GM23338 (cell line): ENCODE measurements around the gene KLHL8. TPM values are rescaled to one million over a fixed set of nuclear protein-coding genes. Genes with fewer than 3 reads are reported as not detected.

Experiments
- ATAC-seq: fragments of 200-7000 bp; cut with Tn5 transposase; 3 replicates; pipeline ENCODE4 v1.9.1; 2020
- DNase-seq: peaks from one replicate; pipeline ENCODE4 v3.0.0-alpha.2; 2015; ENCODE audit warnings: low spot score
- H2AFZ ChIP-seq: fragments of 200-600 bp; sonication (generic); 2 replicates; pipeline ENCODE4 v1.8.0; 2016; ENCODE audit warnings: antibody characterized with exemption, mild to moderate bottlenecking, moderate library complexity
- H3F3A ChIP-seq: fragments of 200-600 bp; sonication (generic); replicated peaks from 2 replicates; pipeline ENCODE4 v1.8.0; 2017; ENCODE audit warnings: antibody characterized with exemption, mixed run types, low read depth
- H3K27ac ChIP-seq: fragments of 200-600 bp; sonication (generic); 2 replicates; pipeline ENCODE4 v1.6.1; 2016; ENCODE audit warnings: low read depth
- H3K27me3 ChIP-seq: fragments of 200-600 bp; sonication (generic); 2 replicates; pipeline ENCODE4 v1.8.0; 2016; ENCODE audit warnings: mild to moderate bottlenecking, mixed run types, moderate library complexity; ENCODE audit not compliant: insufficient read depth
- H3K36me3 ChIP-seq: fragments of 200-600 bp; sonication (generic); 2 replicates; pipeline ENCODE4 v1.8.0; 2016; ENCODE audit warnings: mild to moderate bottlenecking; ENCODE audit not compliant: insufficient read depth
- H3K4me1 ChIP-seq: fragments of 200-600 bp; sonication (generic); 2 replicates; pipeline ENCODE4 v1.8.0; 2016; ENCODE audit warnings: mild to moderate bottlenecking, moderate library complexity; ENCODE audit not compliant: insufficient read depth
- H3K4me2 ChIP-seq: fragments of 200-600 bp; sonication (generic); 2 replicates; pipeline ENCODE4 v1.7.1; 2017; ENCODE audit warnings: mixed run types
- H3K4me3 ChIP-seq: fragments of 200-600 bp; sonication (generic); 2 replicates; pipeline ENCODE4 v1.6.1; 2016; ENCODE audit warnings: mixed run types
- H3K79me2 ChIP-seq: fragments of 200-600 bp; sonication (generic); replicated peaks from 2 replicates; pipeline ENCODE4 v1.8.0; 2017; ENCODE audit warnings: mild to moderate bottlenecking; ENCODE audit not compliant: insufficient read depth
- H3K9me2 ChIP-seq: fragments of 200-600 bp; sonication (generic); 2 replicates; pipeline ENCODE4 v1.8.0; 2017; ENCODE audit not compliant: insufficient read depth
- H4K20me1 ChIP-seq: fragments of 200-600 bp; sonication (generic); replicated peaks from 2 replicates; pipeline ENCODE4 v1.8.0; 2017; ENCODE audit warnings: mild to moderate bottlenecking; ENCODE audit not compliant: insufficient read depth
- H3K27ac Mint-ChIP-seq: 2 replicates; pipeline ENCODE4 v1.8.0; 2020; ENCODE audit warnings: inconsistent platforms, mild to moderate bottlenecking, moderate library complexity, mixed read lengths
- H3K27me3 Mint-ChIP-seq: 3 replicates; pipeline ENCODE4 v1.8.0; 2022; ENCODE audit warnings: low read depth, mild to moderate bottlenecking, moderate library complexity, mixed read lengths, inconsistent platforms; ENCODE audit not compliant: insufficient read depth, poor library complexity
- H3K36me3 Mint-ChIP-seq: 3 replicates; pipeline ENCODE4 v1.8.0; 2021; ENCODE audit warnings: low read depth, mild to moderate bottlenecking, inconsistent platforms, moderate library complexity, mixed read lengths
- H3K4me1 Mint-ChIP-seq: 3 replicates; pipeline ENCODE4 v1.8.0; 2020; ENCODE audit warnings: mild to moderate bottlenecking, inconsistent platforms, mixed read lengths
- H3K4me3 Mint-ChIP-seq: 3 replicates; pipeline ENCODE4 v1.8.0; 2021; ENCODE audit warnings: moderate library complexity, mild to moderate bottlenecking, inconsistent platforms, mixed read lengths
- H3K9me3 Mint-ChIP-seq: 3 replicates; pipeline ENCODE4 v1.8.0; 2020; ENCODE audit warnings: moderate library complexity, mild to moderate bottlenecking, inconsistent platforms, mixed read lengths
- CREB1 ChIP-seq: fragments of 250-450 bp; sonication (Bioruptor Pico); IDR thresholded peaks from 2 replicates; pipeline ENCODE4 v1.5.0; 2020; ENCODE audit warnings: low read depth, mild to moderate bottlenecking, moderate library complexity
- EZH2 ChIP-seq: fragments of 200-600 bp; sonication (generic); IDR thresholded peaks from one replicate; pipeline ENCODE4 v1.8.0; 2017; ENCODE audit warnings: antibody characterized with exemption, mild to moderate bottlenecking, low read depth; ENCODE audit not compliant: unreplicated experiment
- EZH2phosphoT487 ChIP-seq: fragments of 200-600 bp; sonication (generic); IDR thresholded peaks from one replicate; pipeline ENCODE4 v1.8.1; 2018; ENCODE audit warnings: antibody characterized with exemption; ENCODE audit not compliant: unreplicated experiment
- JUNB ChIP-seq: IDR thresholded peaks from one replicate; pipeline ENCODE4 v1.6.1; 2016; ENCODE audit warnings: antibody characterized with exemption; ENCODE audit not compliant: unreplicated experiment
- NANOG ChIP-seq: IDR thresholded peaks from 2 replicates; pipeline ENCODE4 v1.6.1; 2016; ENCODE audit warnings: antibody characterized with exemption, borderline replicate concordance
- POLR2AphosphoS5 ChIP-seq: IDR thresholded peaks from 2 replicates; pipeline ENCODE4 v1.6.1; 2016; ENCODE audit warnings: antibody characterized with exemption, low read depth
- STAT1 ChIP-seq: IDR thresholded peaks from one replicate; pipeline ENCODE4 v1.6.1; 2016; ENCODE audit warnings: antibody characterized with exemption; ENCODE audit not compliant: unreplicated experiment
- ZNF114 ChIP-seq: fragments of 250-450 bp; sonication (Bioruptor Pico); IDR thresholded peaks from 2 replicates; pipeline ENCODE4 v1.5.0; 2020; ENCODE audit warnings: mild to moderate bottlenecking, moderate library complexity
- ZNF331 ChIP-seq: fragments of 250-450 bp; sonication (Bioruptor Pico); IDR thresholded peaks from 2 replicates; pipeline ENCODE4 v1.5.0; 2020; ENCODE audit warnings: low read depth, mild to moderate bottlenecking, moderate library complexity
- polyA plus RNA-seq: library from polyadenylated mRNA; unstranded; fragments of >200 nt; fragmentation: Nextera tagmentation; extraction: Ambion mirVana; gene quantifications from 2 replicates; pipeline ENCODE4 v1.2.1, GENCODE V29; 2016
- total RNA-seq: library from RNA; depleted of rRNA; stranded (reverse); fragments of >200 nt; shearing (Covaris generic); gene quantifications from 2 replicates; pipeline ENCODE4 v1.2.3, GENCODE V29; 2014
- TF ChIP-seq, protein P1 (sequence below), 2 experiments: fragments of 200-600 bp in 1 of 2; sonication (generic) in 1 of 2; conservative IDR thresholded peaks; 2 replicates each; pipeline versions ENCODE4 v1.5.1 to v1.6.1; 2016 to 2017; ENCODE audit warnings: antibody characterized with exemption in 2 of 2, low read depth in 2 of 2, mild to moderate bottlenecking in 2 of 2, moderate library complexity in 1 of 2
- TF ChIP-seq, protein P2 (sequence below): IDR thresholded peaks from one replicate; pipeline ENCODE4 v1.6.1; 2018; ENCODE audit warnings: antibody characterized with exemption; ENCODE audit not compliant: unreplicated experiment
- TF ChIP-seq, protein P3 (sequence below): fragments of 250-450 bp; sonication (Bioruptor Pico); IDR thresholded peaks from 2 replicates; pipeline ENCODE4 v1.5.0; 2020; ENCODE audit warnings: mild to moderate bottlenecking, moderate library complexity
- TF ChIP-seq, protein P4 (sequence below): IDR thresholded peaks from 2 replicates; pipeline ENCODE4 v1.6.1; 2016; ENCODE audit warnings: antibody characterized with exemption

Gene KLHL8
- total and polyA plus RNA-seq, 2 experiments from 2014 or later, result 3.3 to 7.2 TPM

DNA sequence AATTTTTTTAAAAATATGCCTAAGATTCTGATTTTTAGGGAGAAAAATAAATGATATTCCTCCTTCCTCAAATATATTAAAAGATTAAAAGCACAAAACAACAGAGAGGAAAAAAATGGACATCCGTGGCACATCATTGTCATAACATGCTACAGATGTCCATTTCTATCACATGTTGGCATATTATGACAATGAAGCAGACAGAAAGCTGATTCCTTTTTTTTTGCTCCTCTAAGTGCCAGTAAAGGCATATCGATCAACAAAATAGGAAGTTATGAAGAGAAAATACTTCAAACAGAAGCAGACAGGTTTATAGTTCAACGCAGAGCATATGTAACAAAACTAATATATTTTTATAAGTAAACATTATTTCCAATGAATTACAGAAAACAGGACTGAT lies 11.2 kb downstream of the KLHL8 start:
- H3K4me1 Mint-ChIP-seq, result peaks cover 2% of the 10 kb centered on the region
- H4K20me1 ChIP-seq, result no peaks in the 10 kb centered on the region
- no peak overlapping the region for H3K4me3 Mint-ChIP-seq
- H3K27ac Mint-ChIP-seq, result no peak overlapping the region
- 0 out of 3 replicates have a peak, but pooled peaks cover 3% of the 10 kb centered on the region for H3K36me3 Mint-ChIP-seq
- ATAC-seq, result no peak
- peaks cover 5% of the 10 kb centered on the region for H3K27me3 Mint-ChIP-seq
- H3K4me3 ChIP-seq, result no peak overlapping the region
- H3K4me2 ChIP-seq, result no peak overlapping the region
- H3K79me2 ChIP-seq, result peaks cover 35% of the 10 kb centered on the region
- H3K27ac ChIP-seq, result no peak overlapping the region
- no peaks in the 10 kb centered on the region for H3K4me1 ChIP-seq
- no peak overlapping the region for H2AFZ ChIP-seq
- no peaks in the 10 kb centered on the region for H3F3A ChIP-seq
- H3K9me2 ChIP-seq, result no peaks in the 10 kb centered on the region
- TF ChIP-seq NANOG, result no peak
- no peak for TF ChIP-seq EZH2phosphoT487
- no peak for TF ChIP-seq ZNF331 (CRISPR knock-in tag)
- no peak for TF ChIP-seq JUNB
- TF ChIP-seq, protein P1, sequence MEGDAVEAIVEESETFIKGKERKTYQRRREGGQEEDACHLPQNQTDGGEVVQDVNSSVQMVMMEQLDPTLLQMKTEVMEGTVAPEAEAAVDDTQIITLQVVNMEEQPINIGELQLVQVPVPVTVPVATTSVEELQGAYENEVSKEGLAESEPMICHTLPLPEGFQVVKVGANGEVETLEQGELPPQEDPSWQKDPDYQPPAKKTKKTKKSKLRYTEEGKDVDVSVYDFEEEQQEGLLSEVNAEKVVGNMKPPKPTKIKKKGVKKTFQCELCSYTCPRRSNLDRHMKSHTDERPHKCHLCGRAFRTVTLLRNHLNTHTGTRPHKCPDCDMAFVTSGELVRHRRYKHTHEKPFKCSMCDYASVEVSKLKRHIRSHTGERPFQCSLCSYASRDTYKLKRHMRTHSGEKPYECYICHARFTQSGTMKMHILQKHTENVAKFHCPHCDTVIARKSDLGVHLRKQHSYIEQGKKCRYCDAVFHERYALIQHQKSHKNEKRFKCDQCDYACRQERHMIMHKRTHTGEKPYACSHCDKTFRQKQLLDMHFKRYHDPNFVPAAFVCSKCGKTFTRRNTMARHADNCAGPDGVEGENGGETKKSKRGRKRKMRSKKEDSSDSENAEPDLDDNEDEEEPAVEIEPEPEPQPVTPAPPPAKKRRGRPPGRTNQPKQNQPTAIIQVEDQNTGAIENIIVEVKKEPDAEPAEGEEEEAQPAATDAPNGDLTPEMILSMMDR (conservative IDR thresholded peaks at IDR 0.05; ENCODE audit: low read depth in 2 of 2), result no peak
- no peak for TF ChIP-seq POLR2AphosphoS5
- TF ChIP-seq CREB1 (CRISPR knock-in tag), result no peak
- TF ChIP-seq, protein P2, sequence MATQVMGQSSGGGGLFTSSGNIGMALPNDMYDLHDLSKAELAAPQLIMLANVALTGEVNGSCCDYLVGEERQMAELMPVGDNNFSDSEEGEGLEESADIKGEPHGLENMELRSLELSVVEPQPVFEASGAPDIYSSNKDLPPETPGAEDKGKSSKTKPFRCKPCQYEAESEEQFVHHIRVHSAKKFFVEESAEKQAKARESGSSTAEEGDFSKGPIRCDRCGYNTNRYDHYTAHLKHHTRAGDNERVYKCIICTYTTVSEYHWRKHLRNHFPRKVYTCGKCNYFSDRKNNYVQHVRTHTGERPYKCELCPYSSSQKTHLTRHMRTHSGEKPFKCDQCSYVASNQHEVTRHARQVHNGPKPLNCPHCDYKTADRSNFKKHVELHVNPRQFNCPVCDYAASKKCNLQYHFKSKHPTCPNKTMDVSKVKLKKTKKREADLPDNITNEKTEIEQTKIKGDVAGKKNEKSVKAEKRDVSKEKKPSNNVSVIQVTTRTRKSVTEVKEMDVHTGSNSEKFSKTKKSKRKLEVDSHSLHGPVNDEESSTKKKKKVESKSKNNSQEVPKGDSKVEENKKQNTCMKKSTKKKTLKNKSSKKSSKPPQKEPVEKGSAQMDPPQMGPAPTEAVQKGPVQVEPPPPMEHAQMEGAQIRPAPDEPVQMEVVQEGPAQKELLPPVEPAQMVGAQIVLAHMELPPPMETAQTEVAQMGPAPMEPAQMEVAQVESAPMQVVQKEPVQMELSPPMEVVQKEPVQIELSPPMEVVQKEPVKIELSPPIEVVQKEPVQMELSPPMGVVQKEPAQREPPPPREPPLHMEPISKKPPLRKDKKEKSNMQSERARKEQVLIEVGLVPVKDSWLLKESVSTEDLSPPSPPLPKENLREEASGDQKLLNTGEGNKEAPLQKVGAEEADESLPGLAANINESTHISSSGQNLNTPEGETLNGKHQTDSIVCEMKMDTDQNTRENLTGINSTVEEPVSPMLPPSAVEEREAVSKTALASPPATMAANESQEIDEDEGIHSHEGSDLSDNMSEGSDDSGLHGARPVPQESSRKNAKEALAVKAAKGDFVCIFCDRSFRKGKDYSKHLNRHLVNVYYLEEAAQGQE, result no peak
- TF ChIP-seq, protein P3, sequence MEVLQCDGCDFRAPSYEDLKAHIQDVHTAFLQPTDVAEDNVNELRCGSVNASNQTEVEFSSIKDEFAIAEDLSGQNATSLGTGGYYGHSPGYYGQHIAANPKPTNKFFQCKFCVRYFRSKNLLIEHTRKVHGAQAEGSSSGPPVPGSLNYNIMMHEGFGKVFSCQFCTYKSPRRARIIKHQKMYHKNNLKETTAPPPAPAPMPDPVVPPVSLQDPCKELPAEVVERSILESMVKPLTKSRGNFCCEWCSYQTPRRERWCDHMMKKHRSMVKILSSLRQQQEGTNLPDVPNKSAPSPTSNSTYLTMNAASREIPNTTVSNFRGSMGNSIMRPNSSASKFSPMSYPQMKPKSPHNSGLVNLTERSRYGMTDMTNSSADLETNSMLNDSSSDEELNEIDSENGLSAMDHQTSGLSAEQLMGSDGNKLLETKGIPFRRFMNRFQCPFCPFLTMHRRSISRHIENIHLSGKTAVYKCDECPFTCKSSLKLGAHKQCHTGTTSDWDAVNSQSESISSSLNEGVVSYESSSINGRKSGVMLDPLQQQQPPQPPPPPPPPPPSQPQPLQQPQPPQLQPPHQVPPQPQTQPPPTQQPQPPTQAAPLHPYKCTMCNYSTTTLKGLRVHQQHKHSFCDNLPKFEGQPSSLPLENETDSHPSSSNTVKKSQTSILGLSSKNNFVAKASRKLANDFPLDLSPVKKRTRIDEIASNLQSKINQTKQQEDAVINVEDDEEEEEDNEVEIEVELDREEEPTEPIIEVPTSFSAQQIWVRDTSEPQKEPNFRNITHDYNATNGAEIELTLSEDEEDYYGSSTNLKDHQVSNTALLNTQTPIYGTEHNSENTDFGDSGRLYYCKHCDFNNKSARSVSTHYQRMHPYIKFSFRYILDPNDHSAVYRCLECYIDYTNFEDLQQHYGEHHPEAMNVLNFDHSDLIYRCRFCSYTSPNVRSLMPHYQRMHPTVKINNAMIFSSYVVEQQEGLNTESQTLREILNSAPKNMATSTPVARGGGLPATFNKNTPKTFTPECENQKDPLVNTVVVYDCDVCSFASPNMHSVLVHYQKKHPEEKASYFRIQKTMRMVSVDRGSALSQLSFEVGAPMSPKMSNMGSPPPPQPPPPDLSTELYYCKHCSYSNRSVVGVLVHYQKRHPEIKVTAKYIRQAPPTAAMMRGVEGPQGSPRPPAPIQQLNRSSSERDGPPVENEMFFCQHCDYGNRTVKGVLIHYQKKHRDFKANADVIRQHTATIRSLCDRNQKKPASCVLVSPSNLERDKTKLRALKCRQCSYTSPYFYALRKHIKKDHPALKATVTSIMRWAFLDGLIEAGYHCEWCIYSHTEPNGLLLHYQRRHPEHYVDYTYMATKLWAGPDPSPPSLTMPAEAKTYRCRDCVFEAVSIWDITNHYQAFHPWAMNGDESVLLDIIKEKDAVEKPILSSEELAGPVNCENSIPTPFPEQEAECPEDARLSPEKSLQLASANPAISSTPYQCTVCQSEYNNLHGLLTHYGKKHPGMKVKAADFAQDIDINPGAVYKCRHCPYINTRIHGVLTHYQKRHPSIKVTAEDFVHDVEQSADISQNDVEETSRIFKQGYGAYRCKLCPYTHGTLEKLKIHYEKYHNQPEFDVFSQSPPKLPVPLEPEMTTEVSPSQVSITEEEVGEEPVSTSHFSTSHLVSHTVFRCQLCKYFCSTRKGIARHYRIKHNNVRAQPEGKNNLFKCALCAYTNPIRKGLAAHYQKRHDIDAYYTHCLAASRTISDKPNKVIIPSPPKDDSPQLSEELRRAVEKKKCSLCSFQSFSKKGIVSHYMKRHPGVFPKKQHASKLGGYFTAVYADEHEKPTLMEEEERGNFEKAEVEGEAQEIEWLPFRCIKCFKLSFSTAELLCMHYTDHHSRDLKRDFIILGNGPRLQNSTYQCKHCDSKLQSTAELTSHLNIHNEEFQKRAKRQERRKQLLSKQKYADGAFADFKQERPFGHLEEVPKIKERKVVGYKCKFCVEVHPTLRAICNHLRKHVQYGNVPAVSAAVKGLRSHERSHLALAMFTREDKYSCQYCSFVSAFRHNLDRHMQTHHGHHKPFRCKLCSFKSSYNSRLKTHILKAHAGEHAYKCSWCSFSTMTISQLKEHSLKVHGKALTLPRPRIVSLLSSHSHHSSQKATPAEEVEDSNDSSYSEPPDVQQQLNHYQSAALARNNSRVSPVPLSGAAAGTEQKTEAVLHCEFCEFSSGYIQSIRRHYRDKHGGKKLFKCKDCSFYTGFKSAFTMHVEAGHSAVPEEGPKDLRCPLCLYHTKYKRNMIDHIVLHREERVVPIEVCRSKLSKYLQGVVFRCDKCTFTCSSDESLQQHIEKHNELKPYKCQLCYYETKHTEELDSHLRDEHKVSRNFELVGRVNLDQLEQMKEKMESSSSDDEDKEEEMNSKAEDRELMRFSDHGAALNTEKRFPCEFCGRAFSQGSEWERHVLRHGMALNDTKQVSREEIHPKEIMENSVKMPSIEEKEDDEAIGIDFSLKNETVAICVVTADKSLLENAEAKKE (CRISPR knock-in tag), result no peak
- TF ChIP-seq EZH2, result no peak
- TF ChIP-seq ZNF114 (CRISPR knock-in tag), result no peak
- TF ChIP-seq STAT1, result no peak
- TF ChIP-seq, protein P4, sequence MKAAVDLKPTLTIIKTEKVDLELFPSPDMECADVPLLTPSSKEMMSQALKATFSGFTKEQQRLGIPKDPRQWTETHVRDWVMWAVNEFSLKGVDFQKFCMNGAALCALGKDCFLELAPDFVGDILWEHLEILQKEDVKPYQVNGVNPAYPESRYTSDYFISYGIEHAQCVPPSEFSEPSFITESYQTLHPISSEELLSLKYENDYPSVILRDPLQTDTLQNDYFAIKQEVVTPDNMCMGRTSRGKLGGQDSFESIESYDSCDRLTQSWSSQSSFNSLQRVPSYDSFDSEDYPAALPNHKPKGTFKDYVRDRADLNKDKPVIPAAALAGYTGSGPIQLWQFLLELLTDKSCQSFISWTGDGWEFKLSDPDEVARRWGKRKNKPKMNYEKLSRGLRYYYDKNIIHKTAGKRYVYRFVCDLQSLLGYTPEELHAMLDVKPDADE, result no peak
- H3K27me3 ChIP-seq, result no peaks in the 10 kb centered on the region
- H3K9me3 Mint-ChIP-seq, result no peaks in the 10 kb centered on the region
- H3K36me3 ChIP-seq, result no peaks in the 10 kb centered on the region
- DNase-seq, result no peak
